Measurements from ENCODE around the gene CCDC124.

- TF ChIP-seq, protein P1, sequence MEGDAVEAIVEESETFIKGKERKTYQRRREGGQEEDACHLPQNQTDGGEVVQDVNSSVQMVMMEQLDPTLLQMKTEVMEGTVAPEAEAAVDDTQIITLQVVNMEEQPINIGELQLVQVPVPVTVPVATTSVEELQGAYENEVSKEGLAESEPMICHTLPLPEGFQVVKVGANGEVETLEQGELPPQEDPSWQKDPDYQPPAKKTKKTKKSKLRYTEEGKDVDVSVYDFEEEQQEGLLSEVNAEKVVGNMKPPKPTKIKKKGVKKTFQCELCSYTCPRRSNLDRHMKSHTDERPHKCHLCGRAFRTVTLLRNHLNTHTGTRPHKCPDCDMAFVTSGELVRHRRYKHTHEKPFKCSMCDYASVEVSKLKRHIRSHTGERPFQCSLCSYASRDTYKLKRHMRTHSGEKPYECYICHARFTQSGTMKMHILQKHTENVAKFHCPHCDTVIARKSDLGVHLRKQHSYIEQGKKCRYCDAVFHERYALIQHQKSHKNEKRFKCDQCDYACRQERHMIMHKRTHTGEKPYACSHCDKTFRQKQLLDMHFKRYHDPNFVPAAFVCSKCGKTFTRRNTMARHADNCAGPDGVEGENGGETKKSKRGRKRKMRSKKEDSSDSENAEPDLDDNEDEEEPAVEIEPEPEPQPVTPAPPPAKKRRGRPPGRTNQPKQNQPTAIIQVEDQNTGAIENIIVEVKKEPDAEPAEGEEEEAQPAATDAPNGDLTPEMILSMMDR (optimal IDR thresholded peaks at IDR 0.05 in 1 of 3, IDR thresholded peaks at IDR 0.05 in 1 of 3, conservative IDR thresholded peaks at IDR 0.05 in 1 of 3; ENCODE audit: extremely low read depth in 1 of 3, insufficient read depth in 2 of 3, low read length in 3 of 3), result no peak
- no peak for TF ChIP-seq EZH2 (IDR thresholded peaks at IDR 0.05; ENCODE audit: low read length)
Measured at GRCh38 chr19:17886515-17886914, 46.3 kb upstream of the CCDC124 start.
